Gastrocnemius medialis (tissue), 4 donors: ENCODE data around the gene AGPAT3.

Source experiments
- CTCF ChIP-seq, 5 experiments: fragments of 450-650 bp in 3 of 5; fragments of 200-600 bp in 2 of 5; sonication (generic) in 2 of 5; IDR thresholded peaks in 4 of 5; conservative IDR thresholded peaks in 1 of 5; 1 replicate in 4 of 5; 2 replicates in 1 of 5; pipeline ENCODE4 v1.5.1; 2016 to 2019; ENCODE audit warnings: antibody characterized with exemption in 5 of 5, mild to moderate bottlenecking in 3 of 5, moderate library complexity in 3 of 5
- POLR2A ChIP-seq, 2 donors: fragments of 450-650 bp; IDR thresholded peaks; one replicate each; pipeline ENCODE4 v1.6.1; 2017; ENCODE audit warnings: antibody characterized with exemption in 2 of 2, mild to moderate bottlenecking in 2 of 2, moderate library complexity in 2 of 2

- TF ChIP-seq CTCF (IDR thresholded peaks at IDR 0.05 in 4 of 5, conservative IDR thresholded peaks at IDR 0.05 in 1 of 5) (no peak), POLR2A (IDR thresholded peaks at IDR 0.05) (no peak)
Observed at GRCh38 chr21:43874085-43874805, 9.2 kb downstream of the AGPAT3 start.
